Measurements from ENCODE around the gene PCNX1.
"Not testable (repeated sequence)": the region's sequence is repeated elsewhere in the genome, so short reads cannot be mapped to it uniquely, and the experiment has no call there.

PCNX1 gene

GRCh38 chr14:70942342-70942706 is 35.1 kb downstream of the PCNX1 start:
- no peak overlapping the region for H3K4me3 ChIP-seq (ENCODE audit: low read depth, low read length)
- in situ Hi-C loops (cut with HindIII; ENCODE audit: low sequenced_read_pairs): no loop called here
- no peak for TF ChIP-seq CTCF (IDR thresholded peaks at IDR 0.05; ENCODE audit: low read depth, low read length)
- DNase-seq (ENCODE audit: low read depth, low spot score): no peak

GRCh38 chr14:70942721-70943120 is 35.5 kb downstream of the PCNX1 start:
- DNase-seq (ENCODE audit: low read depth, low spot score); H3K4me3 ChIP-seq (ENCODE audit: low read depth, low read length); in situ Hi-C loops (cut with HindIII; ENCODE audit: low sequenced_read_pairs): not testable (repeated sequence)

GRCh38 chr14:70943838-70944237 is 36.6 kb downstream of the PCNX1 start:
- no peak for DNase-seq (ENCODE audit: low read depth, low spot score)
- in situ Hi-C loops (cut with HindIII; ENCODE audit: low sequenced_read_pairs): no loop called here
- TF ChIP-seq CTCF (IDR thresholded peaks at IDR 0.05; ENCODE audit: low read depth, low read length): no peak
- H3K4me3 ChIP-seq (ENCODE audit: low read depth, low read length): no peak overlapping the region

- no peak overlapping the region for H3K4me3 ChIP-seq (ENCODE audit: low read depth, low read length)
- DNase-seq (ENCODE audit: low read depth, low spot score): no peak
- no peak for TF ChIP-seq CTCF (IDR thresholded peaks at IDR 0.05; ENCODE audit: low read depth, low read length)
- in situ Hi-C loops (cut with HindIII; ENCODE audit: low sequenced_read_pairs): no loop called here
Measured at GRCh38 chr14:70947739-70948138, 40.5 kb downstream of the PCNX1 start.

- DNase-seq (ENCODE audit: low read depth, low spot score): no peak
- no peak for TF ChIP-seq CTCF (IDR thresholded peaks at IDR 0.05; ENCODE audit: low read depth, low read length)
- in situ Hi-C loops (cut with HindIII; ENCODE audit: low sequenced_read_pairs): no loop called here
- H3K4me3 ChIP-seq (ENCODE audit: low read depth, low read length): no peak overlapping the region
Measured at GRCh38 chr14:70952485-70952884, 45.2 kb downstream of the PCNX1 start.

GRCh38 chr14:70954068-70954467 is 46.8 kb downstream of the PCNX1 start:
- in situ Hi-C loops (cut with HindIII; ENCODE audit: low sequenced_read_pairs): no loop called here
- TF ChIP-seq CTCF (IDR thresholded peaks at IDR 0.05; ENCODE audit: low read depth, low read length): no peak
- H3K4me3 ChIP-seq (ENCODE audit: low read depth, low read length): no peak overlapping the region
- no peak for DNase-seq (ENCODE audit: low read depth, low spot score)

GRCh38 chr14:70955543-70956480 is 48.6 kb downstream of the PCNX1 start:
- peak; percentile 76 for TF ChIP-seq CTCF (IDR thresholded peaks at IDR 0.05; ENCODE audit: low read depth, low read length)
- H3K4me3 ChIP-seq (ENCODE audit: low read depth, low read length): no peak overlapping the region
- in situ Hi-C loops (cut with HindIII; ENCODE audit: low sequenced_read_pairs): no loop called here
- peak; percentile 22 for DNase-seq (ENCODE audit: low read depth, low spot score)
